ENCODE results near the gene GPX3. TPM values are rescaled to one million over a fixed set of nuclear protein-coding genes. Genes with fewer than 3 reads are reported as not detected.
A peak's percentile ranks its signal among the peaks of the same experiment; 100 is the strongest.

GPX3 gene
- total and polyA plus RNA-seq, 12 donors: 208 to 1,234 (median 702) TPM

DNA sequence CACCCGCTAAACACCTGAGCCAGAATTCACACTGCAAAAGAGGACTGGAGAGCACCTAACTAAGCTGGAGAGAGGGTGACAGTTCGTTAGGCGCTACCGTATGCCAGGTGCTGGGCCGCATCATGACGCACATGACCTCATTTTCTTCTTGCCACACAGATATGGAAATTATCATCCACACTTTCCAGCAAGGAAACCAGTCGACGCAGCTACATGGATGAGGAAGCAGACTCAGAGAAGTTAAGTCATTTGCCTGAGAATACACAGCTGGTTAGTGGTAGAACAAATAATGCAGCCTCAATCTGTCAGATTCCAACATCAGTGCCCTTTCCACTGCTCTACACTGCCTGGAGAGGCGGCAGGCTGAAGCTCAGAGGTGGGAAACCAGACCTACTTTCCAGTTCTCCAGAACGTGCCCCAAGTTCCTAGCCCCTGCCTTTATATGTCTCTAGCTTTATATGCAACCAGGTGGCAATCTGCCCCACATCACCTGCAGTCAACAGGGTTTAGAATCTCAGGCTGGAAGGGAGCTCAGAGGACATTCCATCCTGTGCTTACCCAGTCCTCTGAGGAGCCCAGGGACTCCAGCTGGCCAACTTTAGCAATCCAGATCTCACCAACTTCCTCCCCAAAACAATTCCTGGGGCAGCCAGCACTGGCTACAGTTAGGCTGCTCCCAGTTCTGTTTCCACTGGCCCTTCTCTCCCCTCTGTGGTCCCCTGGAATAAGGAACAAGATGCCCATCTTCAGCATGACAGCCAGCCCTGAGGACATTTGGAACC lies 51.6 kb downstream of the GPX3 start:
- Histone ChIP-seq H3K4me3 (no peak overlapping the region), H3K4me1 (peaks cover 32 to 81% (median 76%) of the 10 kb centered on the region in 9 donors), H3K9me3 (no peaks in the 10 kb centered on the region), H3K36me3 (peaks cover 0 to 59% (median 0%) of the 10 kb centered on the region in 9 donors), H3K27ac (peak overlapping the region in 9 of 10 donors; percentile 3 to 89 (median 17)), H3K27me3 (no peaks in the 10 kb centered on the region)
- ATAC-seq (peak in 1 of 8 donors; percentile 16), DNase-seq (no peak)
- TF ChIP-seq, protein P1, sequence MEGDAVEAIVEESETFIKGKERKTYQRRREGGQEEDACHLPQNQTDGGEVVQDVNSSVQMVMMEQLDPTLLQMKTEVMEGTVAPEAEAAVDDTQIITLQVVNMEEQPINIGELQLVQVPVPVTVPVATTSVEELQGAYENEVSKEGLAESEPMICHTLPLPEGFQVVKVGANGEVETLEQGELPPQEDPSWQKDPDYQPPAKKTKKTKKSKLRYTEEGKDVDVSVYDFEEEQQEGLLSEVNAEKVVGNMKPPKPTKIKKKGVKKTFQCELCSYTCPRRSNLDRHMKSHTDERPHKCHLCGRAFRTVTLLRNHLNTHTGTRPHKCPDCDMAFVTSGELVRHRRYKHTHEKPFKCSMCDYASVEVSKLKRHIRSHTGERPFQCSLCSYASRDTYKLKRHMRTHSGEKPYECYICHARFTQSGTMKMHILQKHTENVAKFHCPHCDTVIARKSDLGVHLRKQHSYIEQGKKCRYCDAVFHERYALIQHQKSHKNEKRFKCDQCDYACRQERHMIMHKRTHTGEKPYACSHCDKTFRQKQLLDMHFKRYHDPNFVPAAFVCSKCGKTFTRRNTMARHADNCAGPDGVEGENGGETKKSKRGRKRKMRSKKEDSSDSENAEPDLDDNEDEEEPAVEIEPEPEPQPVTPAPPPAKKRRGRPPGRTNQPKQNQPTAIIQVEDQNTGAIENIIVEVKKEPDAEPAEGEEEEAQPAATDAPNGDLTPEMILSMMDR (IDR thresholded peaks at IDR 0.05): no peak
- intact Hi-C loops (cut with DNase I): no loop called here
- WGBS, 2 donors: 85 to 88% methylated on average over 10 of the region's 10 CpGs

DNA sequence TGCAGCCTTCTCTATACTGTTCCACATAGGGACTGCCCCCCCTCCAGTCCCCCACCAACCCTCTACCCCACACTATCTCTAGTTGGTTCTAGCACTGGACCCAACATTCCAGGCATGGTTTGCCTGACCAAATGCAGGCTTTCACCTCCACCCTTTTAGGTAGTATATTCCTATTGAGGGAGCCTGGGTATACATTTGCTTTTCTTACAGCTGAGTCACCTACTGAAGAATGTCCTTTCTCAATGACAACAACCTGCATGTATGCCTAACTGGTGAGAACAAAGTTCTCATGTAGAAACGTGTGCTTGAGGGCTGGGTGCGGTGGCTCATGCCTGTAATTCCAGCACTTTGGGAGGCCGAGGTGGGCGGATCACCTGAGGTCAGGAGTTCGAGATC lies 52.2 kb downstream of the GPX3 start:
- 70 to 78% methylated on average over 5 of the region's 5 CpGs for WGBS, 2 donors
- H3K27ac ChIP-seq: peak overlapping the region in 9 of 10 donors; percentile 3 to 89 (median 17)
- H3K4me3 ChIP-seq: no peak overlapping the region
- TF ChIP-seq, protein P1 (IDR thresholded peaks at IDR 0.05): no peak
- H3K4me1 ChIP-seq: peaks cover 29 to 80% (median 76%) of the 10 kb centered on the region in 9 donors
- H3K27me3 ChIP-seq: no peaks in the 10 kb centered on the region
- no peak for DNase-seq
- no peak for ATAC-seq
- intact Hi-C loops (cut with DNase I): no loop called here
- peaks cover 0 to 58% (median 0%) of the 10 kb centered on the region in 9 donors for H3K36me3 ChIP-seq
- H3K9me3 ChIP-seq: no peaks in the 10 kb centered on the region

DNA sequence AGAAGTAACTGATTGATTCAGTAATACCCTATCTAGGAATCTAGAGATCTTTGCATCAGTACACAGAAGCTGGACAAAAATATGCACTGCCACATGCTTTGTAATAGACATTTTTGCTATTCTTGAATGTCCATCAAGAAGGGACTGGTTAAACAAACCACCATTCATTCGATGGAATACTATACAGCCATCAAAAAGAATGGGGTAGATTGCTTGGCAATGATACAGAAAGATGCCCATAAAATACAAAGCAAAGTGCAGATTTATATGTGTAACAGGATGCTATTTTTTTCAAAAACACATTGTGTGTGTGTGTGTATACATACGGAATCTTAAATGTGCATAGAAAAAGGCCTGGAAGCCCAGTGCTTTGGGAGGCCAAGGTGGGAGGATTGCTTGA lies 52.9 kb downstream of the GPX3 start:
- Histone ChIP-seq H3K36me3 (peaks cover 0 to 55% (median 0%) of the 10 kb centered on the region in 9 donors), H3K4me1 (peaks cover 23 to 80% (median 76%) of the 10 kb centered on the region in 9 donors), H3K4me3 (no peak overlapping the region), H3K9me3 (no peaks in the 10 kb centered on the region), H3K27ac (peak overlapping the region in 2 of 10 donors; percentile 51 to 89), H3K27me3 (no peaks in the 10 kb centered on the region)
- WGBS, 2 donors: 97 to 99% methylated on average over 2 of the region's 2 CpGs
- TF ChIP-seq, protein P1 (IDR thresholded peaks at IDR 0.05): no peak
- intact Hi-C loops (cut with DNase I): no loop called here
- ATAC-seq (no peak), DNase-seq (no peak)

DNA sequence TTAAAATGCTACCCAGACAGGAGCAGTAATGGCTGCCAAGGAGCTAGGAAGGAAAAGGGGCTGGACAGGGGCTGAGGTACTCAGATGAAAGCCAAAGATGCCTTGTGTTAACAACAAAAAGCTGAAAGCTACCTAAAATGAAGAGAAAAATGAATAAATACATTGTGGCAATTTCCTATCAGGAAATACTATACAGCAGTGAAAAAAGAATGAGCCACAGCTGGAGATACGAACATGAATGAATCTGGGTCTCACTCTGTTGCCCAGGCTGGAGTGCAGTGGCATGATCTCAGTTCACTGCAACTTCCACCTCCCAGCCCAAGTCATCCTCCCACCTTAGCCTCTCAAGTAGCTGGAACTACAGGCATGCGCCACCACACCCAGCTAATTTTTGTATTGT lies 54.2 kb downstream of the GPX3 start:
- H3K4me3 ChIP-seq: no peak overlapping the region
- no peaks in the 10 kb centered on the region for H3K9me3 ChIP-seq
- 96 to 100% methylated on average over 2 of the region's 2 CpGs for WGBS, 2 donors
- intact Hi-C loops (cut with DNase I): no loop called here
- no peak for DNase-seq
- no peaks in the 10 kb centered on the region for H3K27me3 ChIP-seq
- peaks cover 0 to 61% (median 0%) of the 10 kb centered on the region in 9 donors for H3K36me3 ChIP-seq
- H3K27ac ChIP-seq: no peak overlapping the region
- TF ChIP-seq, protein P1 (IDR thresholded peaks at IDR 0.05): no peak
- no peak for ATAC-seq
- peaks cover 14 to 80% (median 76%) of the 10 kb centered on the region in 9 donors for H3K4me1 ChIP-seq

Measured in heart right ventricle (tissue), 16 donors.